GM12875 (cell line): Measurements from ENCODE around the gene ETV3L.

ENCODE experiments used
- H3K4me3 ChIP-seq: one replicate; pipeline ENCODE4 v1.5.1; 2011; ENCODE audit warnings: low read depth, low read length, control low read depth
- TF ChIP-seq, protein P1 (sequence below): IDR thresholded peaks from 2 replicates; pipeline ENCODE4 v1.5.1; 2011; ENCODE audit warnings: low read depth, mild to moderate bottlenecking, control low read depth, inconsistent platforms, low read length, moderate library complexity, borderline replicate concordance; ENCODE audit not compliant: insufficient read depth

Gene ETV3L

DNA sequence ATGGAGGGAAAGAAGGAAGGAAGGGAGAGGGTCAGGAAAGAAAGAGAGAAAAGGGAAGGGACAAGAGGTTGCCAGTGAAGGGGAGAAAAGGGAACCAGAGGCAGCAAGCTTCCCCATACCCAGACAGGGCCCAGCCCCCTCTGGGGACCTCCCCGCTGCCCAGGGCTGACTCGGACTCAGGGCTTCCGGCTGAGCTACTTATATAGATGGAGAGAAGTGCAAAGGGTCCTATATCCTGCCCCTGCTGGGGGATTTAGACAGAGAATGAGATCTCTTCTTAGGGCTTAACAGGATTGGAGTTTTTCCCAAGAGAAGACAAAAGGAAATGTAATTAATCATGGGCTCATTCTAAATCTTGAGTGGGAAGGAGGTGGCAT is at the start of gene ETV3L:
TSS of gene ETV3L (minus strand) at position 176 of the 377 bp plus-strand sequence. CDS start 285 bp downstream, outside the sequence.
- no peak within 1 kb of the TSS for H3K4me3 ChIP-seq
- TF ChIP-seq, protein P1, sequence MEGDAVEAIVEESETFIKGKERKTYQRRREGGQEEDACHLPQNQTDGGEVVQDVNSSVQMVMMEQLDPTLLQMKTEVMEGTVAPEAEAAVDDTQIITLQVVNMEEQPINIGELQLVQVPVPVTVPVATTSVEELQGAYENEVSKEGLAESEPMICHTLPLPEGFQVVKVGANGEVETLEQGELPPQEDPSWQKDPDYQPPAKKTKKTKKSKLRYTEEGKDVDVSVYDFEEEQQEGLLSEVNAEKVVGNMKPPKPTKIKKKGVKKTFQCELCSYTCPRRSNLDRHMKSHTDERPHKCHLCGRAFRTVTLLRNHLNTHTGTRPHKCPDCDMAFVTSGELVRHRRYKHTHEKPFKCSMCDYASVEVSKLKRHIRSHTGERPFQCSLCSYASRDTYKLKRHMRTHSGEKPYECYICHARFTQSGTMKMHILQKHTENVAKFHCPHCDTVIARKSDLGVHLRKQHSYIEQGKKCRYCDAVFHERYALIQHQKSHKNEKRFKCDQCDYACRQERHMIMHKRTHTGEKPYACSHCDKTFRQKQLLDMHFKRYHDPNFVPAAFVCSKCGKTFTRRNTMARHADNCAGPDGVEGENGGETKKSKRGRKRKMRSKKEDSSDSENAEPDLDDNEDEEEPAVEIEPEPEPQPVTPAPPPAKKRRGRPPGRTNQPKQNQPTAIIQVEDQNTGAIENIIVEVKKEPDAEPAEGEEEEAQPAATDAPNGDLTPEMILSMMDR = no peak

DNA sequence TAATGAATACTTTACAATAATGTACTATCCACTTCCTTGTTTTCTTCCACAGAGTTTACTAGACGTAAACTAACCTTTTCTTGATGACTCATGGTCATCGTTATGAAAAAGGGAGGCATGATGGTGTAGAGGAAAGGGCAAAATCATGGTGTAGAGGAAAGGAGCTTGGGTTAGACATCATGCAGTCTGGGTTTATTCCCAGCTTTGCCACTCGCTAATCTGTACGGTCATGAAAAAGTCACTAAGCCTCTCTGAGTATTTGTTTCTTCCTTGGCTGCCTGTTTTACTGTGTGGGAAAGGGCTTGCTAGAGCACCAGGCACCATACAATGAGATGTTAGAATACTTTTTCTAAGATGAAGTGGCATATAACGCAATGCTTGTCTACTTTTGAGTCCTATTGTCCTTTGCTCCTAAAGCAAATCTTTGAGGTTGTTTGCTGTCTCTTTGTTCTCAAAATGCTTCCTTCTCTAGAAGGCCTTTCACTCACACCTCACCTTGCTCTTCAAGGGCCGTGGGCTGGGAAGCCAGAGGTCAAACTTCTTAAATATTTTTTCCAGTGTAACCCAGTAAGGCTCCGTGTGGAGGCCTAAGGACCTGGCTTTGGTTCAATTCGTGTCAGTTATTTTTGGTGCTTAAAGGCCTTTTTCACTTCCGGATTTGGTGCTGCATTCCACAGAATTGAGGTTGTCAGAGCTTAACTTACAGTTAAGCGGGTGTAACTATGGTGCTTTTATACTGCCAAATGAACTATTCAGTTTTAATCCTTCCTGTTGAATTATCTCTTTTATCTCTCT is 48.5 kb upstream of the ETV3L start:
- TF ChIP-seq, protein P1 = no peak
- H3K4me3 ChIP-seq = no peak overlapping the region

DNA sequence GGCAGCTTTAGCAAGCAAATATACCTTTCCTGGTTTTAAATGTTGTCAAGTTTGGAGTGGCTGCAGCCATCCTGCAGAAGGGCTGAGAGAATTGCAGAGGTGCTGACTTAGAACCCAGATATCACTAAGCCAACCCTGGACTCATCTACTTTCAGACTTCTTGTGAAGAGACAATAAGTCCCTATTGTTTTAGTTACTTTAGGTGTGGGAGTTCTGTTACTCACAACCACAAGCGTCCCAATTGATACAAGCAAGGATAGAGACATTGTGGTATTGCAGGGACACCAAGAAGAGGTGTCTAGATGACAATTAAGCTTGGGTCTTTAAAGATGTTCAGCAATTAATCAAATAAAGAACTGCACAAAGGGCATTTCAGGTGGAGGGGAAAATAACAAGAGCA is 47.4 kb upstream of the ETV3L start:
- TF ChIP-seq, protein P1 = no peak
- no peak overlapping the region for H3K4me3 ChIP-seq

DNA sequence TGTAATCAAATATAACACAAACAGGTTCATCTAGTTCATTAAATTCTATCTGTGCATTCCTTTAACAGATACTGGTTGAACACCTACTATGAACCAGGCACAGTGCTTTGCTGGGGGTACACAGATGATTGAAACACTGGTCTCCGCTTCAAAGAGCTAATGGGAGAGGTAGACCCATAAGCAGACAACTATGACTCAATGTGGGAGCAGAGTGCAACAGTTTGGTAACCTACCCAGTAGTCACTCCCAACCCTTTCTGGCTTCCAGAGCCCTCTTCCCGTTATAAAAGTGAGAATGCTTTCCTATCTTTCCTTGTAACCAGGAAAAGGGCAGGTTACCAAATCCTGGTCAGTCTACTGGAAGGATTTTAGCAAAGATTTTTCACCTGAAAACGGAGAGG is 46.6 kb upstream of the ETV3L start:
- TF ChIP-seq, protein P1 = no peak
- H3K4me3 ChIP-seq = no peak overlapping the region

DNA sequence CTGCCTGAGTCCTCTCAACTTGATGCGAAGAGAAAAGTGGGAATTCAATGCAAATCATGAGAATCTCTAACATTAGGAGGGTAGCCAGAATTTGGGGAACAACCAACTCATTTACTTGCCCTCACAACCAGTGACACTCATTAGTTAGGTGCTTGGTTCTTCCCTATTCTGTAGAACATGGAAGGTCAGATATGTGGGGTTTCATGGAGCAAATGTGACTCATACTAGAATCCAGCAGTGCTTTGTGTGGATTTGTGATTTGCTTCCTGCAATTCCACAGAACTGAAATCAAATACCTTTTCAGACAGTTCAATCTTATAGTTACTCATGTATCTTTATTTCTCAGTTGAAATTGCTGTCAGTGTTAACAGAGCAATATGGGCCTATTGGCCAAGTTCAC is 45.5 kb upstream of the ETV3L start:
- H3K4me3 ChIP-seq = no peak overlapping the region
- TF ChIP-seq, protein P1 = no peak

DNA sequence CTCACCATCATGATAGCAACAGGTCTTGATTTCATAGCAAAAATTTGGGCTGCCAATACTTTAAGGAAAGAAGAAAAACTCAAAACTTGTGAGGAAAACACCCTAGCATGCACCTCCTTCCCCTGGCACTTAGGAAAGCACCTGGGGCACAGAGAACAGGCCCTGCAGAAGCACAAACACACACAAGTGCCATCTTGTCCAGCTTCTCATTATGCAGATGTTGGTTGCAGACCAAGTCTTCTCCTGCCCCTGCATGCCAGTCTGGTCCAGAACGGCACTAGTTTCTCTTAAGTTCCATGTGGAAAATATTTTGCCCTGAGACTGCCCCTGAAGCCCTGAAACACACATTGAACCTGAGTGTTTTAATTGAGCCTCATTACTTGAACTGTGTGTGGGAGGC is 44.9 kb upstream of the ETV3L start:
- TF ChIP-seq, protein P1 = no peak
- no peak overlapping the region for H3K4me3 ChIP-seq

DNA sequence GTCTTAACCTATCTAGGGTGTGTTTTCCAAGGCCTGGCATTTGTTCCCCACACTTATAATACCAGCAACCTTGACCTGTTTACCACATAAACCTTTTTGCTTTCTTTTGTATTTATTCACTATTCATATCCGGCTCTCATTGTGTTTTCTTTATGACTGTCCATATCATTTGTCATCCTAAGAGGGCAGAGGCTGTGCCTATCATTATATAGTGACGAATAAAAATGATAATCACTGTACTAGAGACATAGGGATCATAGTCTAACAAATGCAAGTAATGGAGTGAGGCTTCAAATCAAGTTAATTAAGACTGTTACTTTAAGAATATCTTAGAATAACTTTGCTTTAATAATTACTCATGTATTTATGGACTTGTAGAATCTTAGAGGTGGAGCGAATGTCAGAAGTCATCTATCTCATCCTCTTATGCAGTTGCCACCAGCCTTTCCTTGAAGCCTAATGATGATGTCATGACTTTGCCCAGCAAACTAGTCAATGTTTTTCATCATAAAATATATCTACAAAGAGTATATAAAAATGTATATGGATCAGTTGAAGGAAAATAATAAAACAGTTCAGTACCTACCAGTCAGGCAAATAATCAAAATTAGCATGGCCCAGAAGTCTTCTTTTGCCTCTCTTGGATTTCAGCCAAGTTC is 43.3 kb upstream of the ETV3L start:
- TF ChIP-seq, protein P1 = no peak
- H3K4me3 ChIP-seq = no peak overlapping the region
